ENCODE measurements around the gene ZNF594.
"Not testable (repeated sequence)": the region's sequence is repeated elsewhere in the genome, so short reads cannot be mapped to it uniquely, and the experiment has no call there.

Gene ZNF594

GRCh38 chr17:5137511-5138197 is 54.0 kb downstream of the ZNF594 start:
- DNase-seq (ENCODE audit: low read depth in 2 of 3, low spot score in 1 of 3), result not testable (repeated sequence)

GRCh38 chr17:5136580-5137412 is 54.9 kb downstream of the ZNF594 start:
- DNase-seq (ENCODE audit: low read depth in 2 of 3, low spot score in 1 of 3), result not testable (repeated sequence)

GRCh38 chr17:5135726-5136579 is 55.7 kb downstream of the ZNF594 start:
- no peak for DNase-seq (ENCODE audit: low read depth in 2 of 3, low spot score in 1 of 3)

DNA sequence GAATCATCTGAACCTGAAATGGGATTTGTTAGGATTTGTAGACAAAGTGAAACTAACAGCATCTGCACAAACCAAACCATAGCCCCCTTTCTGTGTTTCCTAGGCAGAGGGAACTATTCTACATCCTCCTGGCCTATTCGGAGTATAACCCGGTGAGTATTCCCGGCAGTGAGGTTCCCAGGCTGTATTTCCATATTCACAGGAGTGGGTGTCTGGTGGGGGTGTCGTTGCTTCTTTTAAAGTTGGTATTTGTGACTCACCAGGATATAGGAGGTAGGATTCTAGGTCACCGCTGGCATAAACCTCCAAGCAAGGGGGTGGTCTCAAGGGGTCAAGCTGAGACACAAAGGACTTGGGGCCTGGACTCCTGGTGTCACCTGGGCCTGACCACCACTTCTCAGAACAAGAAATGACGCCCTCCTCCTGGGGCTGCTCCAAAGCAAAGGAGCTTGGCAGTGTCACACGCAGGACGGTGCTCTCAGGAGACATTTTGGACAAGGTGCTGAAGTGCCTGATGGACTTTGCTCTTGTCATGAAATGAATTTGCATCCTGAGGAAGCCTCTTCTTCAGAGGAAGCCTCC is 56.4 kb downstream of the ZNF594 start:
- DNase-seq (ENCODE audit: low read depth in 2 of 3, low spot score in 1 of 3), result not testable (repeated sequence)

DNA sequence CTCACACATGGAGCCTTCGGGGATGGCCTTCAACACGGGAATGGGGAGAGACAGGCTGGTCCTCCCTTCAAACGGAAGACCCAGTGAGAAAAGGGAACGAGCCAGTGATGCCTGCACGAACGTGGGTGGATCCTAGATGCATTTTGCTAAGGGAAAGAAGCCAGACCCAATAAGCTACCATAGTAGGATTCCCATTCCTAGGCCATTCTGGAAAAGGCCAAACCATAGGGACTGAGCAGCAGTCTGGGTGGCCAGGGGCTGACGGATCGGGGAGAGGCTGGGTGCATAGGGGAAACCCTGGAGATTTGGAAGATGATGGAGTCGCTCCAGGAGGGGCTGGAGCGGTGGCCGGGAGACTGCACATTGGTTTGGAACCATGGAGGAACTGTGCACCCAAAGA is 57.1 kb downstream of the ZNF594 start:
- not testable (repeated sequence) for DNase-seq (ENCODE audit: low read depth in 2 of 3, low spot score in 1 of 3)

- DNase-seq (ENCODE audit: low read depth in 2 of 3, low spot score in 1 of 3), result not testable (repeated sequence)
Measured at GRCh38 chr17:5133961-5134360, 57.7 kb downstream of the ZNF594 start.

DNA sequence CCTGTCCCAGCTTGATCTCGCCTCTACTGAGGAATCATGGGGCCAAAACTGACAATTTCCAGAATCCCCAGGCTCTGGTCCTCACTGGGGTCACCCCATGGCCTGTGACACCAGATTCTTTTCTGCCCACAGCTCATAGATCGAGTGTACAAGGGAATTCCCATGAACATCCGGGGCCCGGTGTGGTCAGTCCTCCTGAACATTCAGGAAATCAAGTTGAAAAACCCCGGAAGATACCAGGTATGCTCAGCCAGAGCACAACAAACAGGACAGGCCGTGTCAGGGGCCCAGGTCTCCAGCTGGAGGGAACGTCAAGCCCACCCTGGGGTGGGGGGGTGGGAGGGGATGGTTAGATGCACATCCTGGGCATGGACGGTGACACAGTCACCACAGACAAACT is 58.4 kb downstream of the ZNF594 start:
- DNase-seq (ENCODE audit: low read depth in 2 of 3, low spot score in 1 of 3), result no peak

- DNase-seq (ENCODE audit: low read depth in 2 of 3, low spot score in 1 of 3), result not testable (repeated sequence)
Measured at GRCh38 chr17:5132503-5133225, 59.0 kb downstream of the ZNF594 start.

DNA sequence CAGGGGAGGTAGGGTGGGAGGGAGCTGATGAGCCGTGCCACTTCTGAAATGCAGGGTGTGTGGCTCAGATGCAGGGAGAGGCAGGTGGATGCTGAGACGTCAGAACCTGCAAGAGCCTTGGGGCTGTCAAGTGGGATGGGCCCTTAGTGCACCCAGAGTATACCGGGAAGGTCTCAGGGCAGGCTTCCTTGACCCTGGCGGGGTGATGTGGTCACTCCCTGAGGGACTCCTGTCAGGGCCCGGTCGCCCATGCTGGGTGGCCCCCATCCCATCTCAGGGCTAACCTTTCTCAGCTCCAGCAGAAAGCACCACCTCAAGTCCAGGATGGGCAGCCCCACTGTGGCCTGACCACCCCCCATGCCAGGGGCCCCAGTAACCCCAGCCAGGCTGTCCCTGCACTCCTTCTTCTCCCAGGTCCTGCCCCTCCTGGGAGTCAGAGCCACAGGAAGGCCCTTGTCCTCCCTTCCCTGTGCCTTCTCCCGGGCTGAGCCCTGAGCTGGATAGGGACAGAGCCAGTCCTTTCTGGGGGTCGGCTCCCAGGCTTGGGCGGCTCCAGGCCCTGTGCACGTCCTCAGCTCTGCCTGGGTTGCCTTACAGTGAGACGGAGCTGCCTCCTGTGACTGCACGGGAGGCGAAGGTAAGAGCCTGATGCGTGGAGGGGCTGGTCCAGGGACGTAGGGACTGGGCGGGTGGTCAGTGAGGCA is 59.7 kb downstream of the ZNF594 start:
- not testable (repeated sequence) for DNase-seq (ENCODE audit: low read depth in 2 of 3, low spot score in 1 of 3)

- DNase-seq (ENCODE audit: low read depth in 2 of 3, low spot score in 1 of 3), result no peak
Measured at GRCh38 chr17:5131146-5131715, 60.4 kb downstream of the ZNF594 start.

DNA sequence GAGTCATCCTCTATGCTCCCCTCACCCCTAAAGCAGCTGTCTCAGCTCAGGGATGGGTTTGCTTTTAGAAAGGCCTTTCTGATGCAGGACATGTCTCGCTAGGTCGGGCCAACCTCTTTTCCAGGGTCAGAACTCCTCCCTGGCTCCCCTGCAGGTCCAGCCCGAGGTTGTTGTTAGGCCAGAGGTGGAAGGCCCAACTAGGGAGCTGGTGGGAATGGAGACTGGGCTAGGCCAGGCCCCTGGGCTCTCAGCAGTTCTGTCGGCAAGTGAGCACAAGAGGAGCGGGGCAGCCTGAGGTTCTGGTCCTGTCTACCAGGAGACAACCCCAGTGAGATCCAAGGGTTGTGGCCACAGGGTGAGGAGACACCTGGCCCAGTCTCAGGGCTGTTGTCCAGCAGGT is 61.0 kb downstream of the ZNF594 start:
- not testable (repeated sequence) for DNase-seq (ENCODE audit: low read depth in 2 of 3, low spot score in 1 of 3)

- DNase-seq (ENCODE audit: low read depth in 2 of 3, low spot score in 1 of 3), result not testable (repeated sequence)
Measured at GRCh38 chr17:5130261-5130660, 61.4 kb downstream of the ZNF594 start.

- not testable (repeated sequence) for DNase-seq (ENCODE audit: low read depth in 2 of 3, low spot score in 1 of 3)
Measured at GRCh38 chr17:5129770-5130169, 61.9 kb downstream of the ZNF594 start.
